ENCODE measurements around the gene RHOF. TPM values are rescaled to one million over a fixed set of nuclear protein-coding genes. Genes with fewer than 3 reads are reported as not detected.

The RHOF gene
- total and polyA plus RNA-seq, 2 of the 13 experiments (the other 11 are each of a cell fraction or from before 2014, with no cell fraction given) = 14.6 to 32.2 TPM

DNA sequence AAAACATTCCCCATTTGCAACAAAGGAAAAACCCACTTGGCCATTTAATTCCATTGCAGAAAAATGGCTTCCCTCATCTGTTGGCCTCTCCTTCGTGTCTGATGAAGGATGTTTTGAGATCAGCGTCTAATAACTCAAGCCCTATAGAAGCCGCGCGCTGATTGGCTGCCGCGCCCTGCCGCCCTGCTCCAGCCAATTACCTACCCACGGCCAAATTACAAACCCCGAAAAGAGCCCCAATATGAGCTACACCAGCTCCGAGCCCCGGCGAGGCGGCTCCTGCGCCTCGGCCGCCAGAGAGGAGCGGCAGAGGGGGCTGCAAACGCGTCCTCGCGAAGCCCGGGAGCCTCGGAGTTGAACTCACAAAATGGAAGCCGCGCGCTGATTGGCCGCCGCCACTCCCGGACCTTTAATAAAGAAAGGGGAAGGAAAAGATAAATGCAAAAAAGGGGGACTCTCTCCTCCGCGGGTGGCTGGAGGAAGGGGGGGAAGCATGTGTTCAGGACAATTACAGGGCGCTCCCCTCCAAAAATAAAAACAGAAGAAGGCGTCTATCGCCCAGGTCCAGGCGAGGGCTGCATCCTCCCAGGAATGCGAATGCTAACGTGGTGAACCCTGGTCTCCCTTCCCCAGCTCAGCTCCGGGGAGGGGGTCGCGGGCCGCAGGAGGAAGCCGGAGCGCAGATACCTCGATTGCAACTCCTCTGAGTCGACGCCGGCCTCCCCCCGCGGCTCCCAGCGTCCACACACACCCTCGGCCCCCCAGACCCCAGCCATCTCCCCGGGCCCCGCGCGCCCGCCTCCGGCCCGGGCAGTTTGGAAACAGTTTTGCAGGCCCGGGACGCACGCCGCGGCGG is 9.6 kb upstream of the RHOF start (continued):
- TF ChIP-seq TFDP2 (CRISPR knock-in tag; IDR thresholded peaks at IDR 0.05) (peak; percentile 60; the same call in 1 of the 2 replicates), ZNF614 (CRISPR knock-in tag; IDR thresholded peaks at IDR 0.05; ENCODE audit: borderline replicate concordance) (peak; percentile 100), DPF2 (CRISPR knock-in tag; IDR thresholded peaks at IDR 0.05; ENCODE audit: borderline replicate concordance, low read depth) (no peak), STAT6 (CRISPR knock-in tag; IDR thresholded peaks at IDR 0.05; ENCODE audit: borderline replicate concordance) (no peak), MXD4 (CRISPR knock-in tag; IDR thresholded peaks at IDR 0.05) (0 out of 2 replicates have a peak, but pooled peaks have one; percentile 54), ZNF142 (CRISPR knock-in tag; IDR thresholded peaks at IDR 0.05) (peak; percentile 86; the same call in 1 of the 2 replicates), ZNF234 (CRISPR knock-in tag; conservative IDR thresholded peaks at IDR 0.05) (no peak), GATA4 (IDR thresholded peaks at IDR 0.05; ENCODE audit: borderline replicate concordance, low read depth) (peak; percentile 49; the same call in 1 of the 2 replicates), ZNF503 (CRISPR knock-in tag; IDR thresholded peaks at IDR 0.05) (no peak; the same call in 1 of the 2 replicates), ZNF34 (CRISPR knock-in tag; IDR thresholded peaks at IDR 0.05; ENCODE audit: borderline replicate concordance) (0 out of 2 replicates have a peak, but pooled peaks have one; percentile 54), ZNF850 (CRISPR knock-in tag; conservative IDR thresholded peaks at IDR 0.05) (0 out of 2 replicates have a peak, but pooled peaks have one; percentile 14), DBP (CRISPR knock-in tag; IDR thresholded peaks at IDR 0.05; ENCODE audit: not compliant biosample characterization) (no peak), TCF7L2 (IDR thresholded peaks at IDR 0.05; ENCODE audit: low read depth, low read length) (no peak), YEATS4 (CRISPR knock-in tag; IDR thresholded peaks at IDR 0.05; ENCODE audit: borderline replicate concordance) (peak; percentile 72)

Measured in HepG2 (cell line).